GM19025 (cell line): ENCODE data around the gene POTEI.
"Not testable (repeated sequence)": the region's sequence is repeated elsewhere in the genome, so short reads cannot be mapped to it uniquely, and the experiment has no call there.

Experiments used
- ATAC-seq: cut with Tn5 transposase; IDR thresholded peaks from one replicate; pipeline ENCODE4 v1.9.1; 2021; ENCODE audit warnings: mild to moderate bottlenecking, low read depth, moderate library complexity; ENCODE audit not compliant: unreplicated experiment

POTEI gene

DNA sequence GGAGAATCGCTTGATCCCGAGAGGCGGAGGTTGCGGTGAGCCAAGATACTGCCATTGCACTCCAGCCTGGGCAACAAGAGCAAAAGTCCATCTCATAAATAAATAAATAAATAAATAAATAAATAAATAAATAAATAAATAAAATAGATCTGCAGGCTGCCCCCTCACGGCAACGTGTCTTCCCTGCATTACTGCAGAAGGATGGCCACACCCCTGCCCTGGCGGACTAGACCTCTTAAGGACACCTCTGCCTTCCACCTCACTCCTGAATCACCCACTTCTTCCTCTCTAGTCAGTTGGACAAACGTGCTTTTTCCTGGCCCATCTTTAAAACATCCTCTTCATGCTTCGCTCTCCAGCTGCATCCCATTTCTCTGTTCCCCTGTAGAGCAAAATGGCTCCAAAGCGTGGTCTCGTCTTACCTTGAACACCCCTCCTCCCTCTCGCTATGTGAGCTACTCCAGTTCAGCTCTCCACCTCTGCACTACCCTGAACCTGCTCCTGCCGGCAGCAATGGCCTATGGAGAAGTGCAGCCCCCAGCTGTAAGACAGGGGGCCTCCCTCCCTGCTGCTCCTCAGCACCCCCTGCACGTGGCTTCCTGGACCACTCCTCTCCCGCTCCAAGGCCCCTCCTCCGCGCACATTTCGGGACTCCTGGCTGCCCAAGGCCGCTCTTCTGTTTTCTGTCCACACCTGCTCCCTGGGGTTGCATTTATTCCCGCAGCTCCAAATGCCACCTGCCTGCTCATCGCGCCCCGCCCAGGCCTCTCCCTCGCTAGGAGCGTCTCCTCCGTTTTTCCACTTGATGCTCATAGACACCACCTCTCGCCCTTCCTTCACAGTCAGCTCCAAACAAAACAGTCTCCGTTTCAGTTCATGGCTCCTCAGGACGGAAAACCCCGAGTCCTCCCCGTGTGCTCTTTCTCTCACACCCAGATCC lies 1.9 kb upstream of the POTEI start:
- not testable (repeated sequence) for ATAC-seq

DNA sequence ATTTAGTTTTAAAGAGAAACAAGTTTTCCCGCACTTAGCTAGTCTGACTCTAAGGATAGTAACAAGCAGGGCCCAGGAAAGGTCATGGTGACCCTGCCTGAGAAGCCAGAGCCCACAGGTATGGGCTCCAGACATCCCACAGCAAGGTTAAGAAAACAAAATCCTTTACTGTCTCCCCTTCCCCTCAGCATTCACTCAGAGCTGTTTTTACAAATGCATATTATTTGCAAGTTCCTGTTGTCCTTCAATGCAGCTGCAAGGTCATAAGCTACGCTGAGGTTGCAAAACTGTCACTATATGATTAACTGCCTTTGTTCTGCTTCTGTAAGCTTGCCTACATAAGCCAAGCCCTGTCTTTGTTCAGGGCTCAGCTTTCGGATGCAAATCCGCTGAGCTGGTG lies 18.1 kb downstream of the POTEI start:
- ATAC-seq, result not testable (repeated sequence)

DNA sequence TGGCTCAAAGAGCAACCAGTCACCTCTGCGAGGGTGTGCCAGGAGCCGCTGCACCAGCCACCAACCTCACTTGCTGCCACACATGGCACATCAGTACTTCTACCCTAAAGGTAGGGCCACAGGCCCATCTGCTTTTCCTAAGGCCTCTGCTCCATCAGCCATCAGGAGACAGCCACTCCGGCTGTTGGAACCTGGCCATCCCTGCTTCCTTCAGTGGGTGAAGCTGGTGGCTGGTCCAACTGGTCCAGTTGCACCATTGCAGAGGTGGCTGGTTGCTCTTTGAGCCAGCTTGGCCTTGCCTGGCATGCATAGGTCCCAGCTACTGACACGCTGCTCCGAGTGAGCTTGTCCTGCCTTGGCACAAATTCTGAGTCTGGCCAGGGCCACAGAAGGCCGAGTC lies 53.7 kb downstream of the POTEI start:
- not testable (repeated sequence) for ATAC-seq

DNA sequence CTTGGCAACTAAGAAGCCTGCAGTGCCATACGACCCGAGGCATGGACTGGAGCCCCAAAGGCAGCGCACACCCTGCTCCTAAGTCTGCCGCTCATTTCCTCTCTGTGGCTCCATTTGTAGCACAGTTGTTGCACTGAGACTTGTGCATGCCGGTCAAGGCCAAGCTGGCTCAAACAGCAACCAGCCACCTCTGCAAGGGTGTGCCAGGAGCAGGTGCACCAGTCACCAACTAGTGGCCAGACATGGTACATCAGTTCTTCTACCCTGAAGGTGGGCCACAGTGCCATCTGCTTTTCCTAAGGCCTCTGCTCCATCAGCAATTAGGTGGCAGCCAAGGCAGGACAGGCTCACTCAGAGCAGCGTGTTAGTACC lies 54.4 kb downstream of the POTEI start:
- ATAC-seq, result not testable (repeated sequence)

DNA sequence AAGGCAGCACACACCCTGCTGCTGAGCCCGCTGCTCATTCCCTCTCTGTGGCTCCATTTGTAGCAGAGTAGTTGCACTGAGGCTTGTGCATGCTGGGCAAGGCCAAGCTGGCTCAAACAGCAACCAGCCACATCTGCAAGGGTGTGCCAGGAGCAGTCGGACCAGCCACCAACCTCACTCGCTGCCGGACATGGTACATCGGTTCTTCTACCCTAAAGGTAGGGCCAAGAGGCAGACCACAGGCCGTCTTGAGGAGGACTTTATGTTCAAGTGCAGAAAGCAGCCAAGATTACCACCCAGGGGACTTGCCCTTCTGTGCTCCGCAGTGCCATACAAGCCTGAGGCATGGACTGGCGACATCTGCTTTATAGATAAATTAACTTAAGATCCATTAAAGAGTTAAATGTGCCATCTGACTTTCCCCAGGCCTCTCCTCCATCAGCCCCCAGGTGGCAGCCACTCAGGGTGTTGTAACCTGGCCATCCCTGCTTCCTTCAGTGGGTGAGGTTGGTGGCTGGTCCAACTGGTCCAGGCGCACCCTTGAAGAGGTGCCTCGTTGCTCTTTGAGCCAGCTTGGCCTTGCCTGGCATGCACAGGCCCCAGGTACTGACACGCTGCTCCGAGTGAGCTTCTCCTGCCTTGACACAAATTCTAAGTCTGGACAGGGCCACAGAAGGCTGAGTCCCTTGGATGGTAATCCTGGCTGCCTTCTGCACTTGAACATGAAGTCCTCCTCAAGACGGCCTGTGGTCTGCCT lies 55.0 kb downstream of the POTEI start:
- ATAC-seq, result not testable (repeated sequence)

DNA sequence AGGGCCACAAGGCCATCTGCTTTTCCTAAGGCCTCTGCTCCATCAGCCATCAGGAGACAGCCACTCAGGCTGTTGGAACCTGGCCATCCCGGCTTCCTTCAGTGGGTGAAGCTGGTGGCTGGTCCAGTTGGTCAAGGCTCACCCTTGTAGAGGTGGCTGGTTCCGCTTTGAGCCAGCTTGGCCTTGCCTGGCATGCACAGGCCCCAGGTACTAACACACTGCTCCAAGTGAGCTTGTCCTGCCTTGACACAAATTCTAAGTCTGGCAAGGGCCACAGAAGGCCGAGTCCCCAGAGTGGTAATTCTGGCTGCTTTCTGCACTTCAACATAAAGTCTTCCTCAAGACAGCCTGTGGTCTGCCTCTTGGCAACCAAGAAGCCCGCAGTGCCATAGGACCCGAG lies 56.2 kb downstream of the POTEI start:
- not testable (repeated sequence) for ATAC-seq

DNA sequence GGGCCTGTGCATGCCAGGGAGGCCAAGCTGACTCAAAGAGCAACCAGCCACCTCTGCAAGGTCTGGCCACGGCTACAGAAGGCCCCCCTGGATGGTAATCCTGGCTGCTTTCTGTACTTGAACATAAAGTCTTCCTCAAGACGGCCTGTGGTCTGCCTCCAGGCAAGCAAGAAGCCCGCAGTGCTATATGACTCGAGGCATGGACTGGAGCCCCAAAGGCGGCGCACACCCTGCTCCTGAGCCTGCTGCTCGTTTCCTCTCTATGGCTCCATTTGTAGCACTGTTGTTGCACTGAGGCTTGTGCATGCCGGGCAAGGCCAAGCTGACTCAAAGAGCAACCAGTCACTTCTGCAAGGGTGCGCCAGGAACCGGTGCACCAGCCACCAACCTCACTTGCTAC lies 57.3 kb downstream of the POTEI start:
- not testable (repeated sequence) for ATAC-seq

DNA sequence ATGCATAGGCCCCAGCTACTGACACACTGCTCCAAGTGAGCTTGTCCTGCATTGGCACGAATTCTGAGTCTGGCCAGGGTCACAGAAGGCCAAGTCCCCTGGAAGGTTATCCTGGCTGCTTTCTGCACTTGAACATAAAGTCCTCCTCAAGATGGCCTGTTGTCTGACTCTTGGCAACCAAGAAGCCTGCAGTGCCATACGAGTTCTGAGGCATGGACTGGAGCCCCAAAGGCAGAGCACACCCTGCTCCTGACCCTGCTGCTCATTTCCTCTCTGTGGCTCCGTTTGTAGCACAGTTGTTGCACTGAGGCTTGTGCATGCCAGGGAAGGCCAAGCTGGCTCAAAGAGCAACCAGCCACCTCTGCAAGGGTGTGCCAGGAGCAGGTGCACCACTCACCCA lies 57.9 kb downstream of the POTEI start:
- not testable (repeated sequence) for ATAC-seq

DNA sequence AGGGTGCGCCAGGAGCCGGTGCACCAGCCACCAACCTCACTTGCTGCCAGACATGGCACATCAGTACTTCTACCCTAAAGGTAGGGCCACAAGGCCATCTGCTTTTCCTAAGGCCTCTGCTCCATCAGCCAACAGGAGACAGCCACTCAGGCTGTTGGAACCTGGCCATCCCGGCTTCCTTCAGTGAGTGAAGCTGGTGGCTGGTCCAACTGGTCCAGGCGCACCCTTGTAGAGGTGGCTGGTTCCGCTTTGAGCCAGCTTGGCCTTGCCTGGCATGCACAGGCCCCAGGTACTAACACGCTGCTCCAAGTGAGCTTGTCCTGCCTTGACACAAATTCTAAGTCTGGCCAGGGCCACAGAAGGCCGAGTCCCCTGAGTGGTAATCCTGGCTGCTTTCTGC lies 58.8 kb downstream of the POTEI start:
- not testable (repeated sequence) for ATAC-seq

DNA sequence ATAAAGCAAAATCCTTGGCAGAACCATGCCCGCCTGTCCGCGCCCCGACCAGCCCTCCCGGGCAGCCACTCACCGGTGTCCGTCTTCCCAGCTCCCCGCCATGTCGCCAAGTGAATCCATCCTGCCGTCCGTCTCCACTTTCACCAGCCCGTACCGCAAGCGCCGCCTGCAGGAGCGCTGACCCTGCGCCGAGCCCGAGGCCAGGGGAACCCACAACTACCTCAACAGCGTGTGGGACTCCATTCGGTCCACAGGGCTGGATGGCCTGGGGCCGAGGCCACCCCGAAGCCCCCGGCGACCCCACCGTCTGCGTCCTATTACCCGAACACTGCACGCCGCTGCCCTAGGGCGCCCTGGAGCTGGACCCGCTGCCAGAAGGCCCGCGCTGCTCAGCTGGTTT lies 81.5 kb downstream of the POTEI start:
- not testable (repeated sequence) for ATAC-seq

DNA sequence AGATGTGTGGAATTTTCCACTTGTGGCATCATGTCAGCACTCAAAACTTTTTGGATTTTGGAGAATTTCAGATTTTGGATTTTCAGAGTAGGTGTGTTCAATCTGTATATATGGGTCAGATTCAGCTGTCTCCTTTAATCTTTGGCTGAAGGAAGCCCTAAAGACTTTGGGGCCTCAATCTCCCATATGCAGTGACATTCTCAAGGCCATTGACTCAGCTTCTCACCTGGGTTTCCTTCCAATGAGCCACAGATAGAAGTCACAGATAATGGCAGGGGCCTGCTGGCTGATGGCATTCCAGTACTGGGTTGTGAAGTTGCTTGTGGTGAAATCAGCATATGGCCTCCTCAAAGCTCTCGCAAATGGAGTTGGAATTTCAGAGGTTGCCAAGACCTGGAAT lies 90.3 kb downstream of the POTEI start:
- not testable (repeated sequence) for ATAC-seq

DNA sequence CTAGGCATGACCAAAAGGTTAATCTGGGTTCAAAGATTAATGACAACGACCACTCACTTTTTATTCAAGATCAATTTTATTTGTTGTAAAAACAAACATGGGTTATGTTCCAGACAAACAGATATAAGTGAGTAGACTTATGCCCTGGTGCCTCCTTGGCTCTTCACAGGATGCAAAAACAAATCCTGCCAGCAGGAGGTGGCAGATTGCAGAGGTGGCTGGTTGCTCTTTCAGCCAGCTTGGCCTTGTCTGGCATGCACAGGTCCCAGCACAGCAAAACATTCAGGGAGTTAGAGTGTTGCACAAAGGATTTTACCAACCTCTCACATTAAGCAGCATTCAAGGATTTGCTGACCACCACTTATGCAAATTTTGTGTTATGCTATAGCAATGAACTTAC lies 92.4 kb downstream of the POTEI start:
- not testable (repeated sequence) for ATAC-seq
